CD4-positive, alpha-beta memory T cell (primary cell): ENCODE measurements around the gene CSNK1G3. TPM values are rescaled to one million over a fixed set of nuclear protein-coding genes. Genes with fewer than 3 reads are reported as not detected.

Experiments used
- CTCF ChIA-PET: fragments of 350-600 bp; sonication (Branson Sonifier 250); formaldehyde crosslinking; loops from one replicate; lab custom pipeline; 2021; ENCODE audit warnings: inconsistent platforms; ENCODE audit not compliant: partially characterized antibody; lab: Charles Lee
- POLR2A ChIA-PET: fragments of 350-600 bp; sonication (Branson Sonifier 250); formaldehyde crosslinking; loops from one replicate; lab custom pipeline; 2021; ENCODE audit not compliant: partially characterized antibody; lab: Charles Lee
- DNase-seq, 5 donors: peaks; one replicate each; pipeline versions ENCODE4 v3.0.0 to v3.0.0-alpha.2; 2020 to 2022; ENCODE audit warnings: mixed read lengths in 1 of 5
- H3K27ac ChIP-seq: one replicate; pipeline ENCODE4 v1.7.0; 2013; ENCODE audit warnings: low read depth, low read length
- H3K27me3 ChIP-seq: 2 replicates; pipeline ENCODE4 v1.7.0; 2013; ENCODE audit warnings: mild to moderate bottlenecking, low read length, moderate library complexity; ENCODE audit not compliant: insufficient read depth
- H3K36me3 ChIP-seq: 2 replicates; pipeline ENCODE4 v1.7.0; 2013; ENCODE audit warnings: mild to moderate bottlenecking, low read length, moderate library complexity; ENCODE audit not compliant: insufficient read depth
- H3K4me1 ChIP-seq: 2 replicates; pipeline ENCODE4 v1.7.0; 2013; ENCODE audit warnings: mild to moderate bottlenecking, low read length, moderate library complexity; ENCODE audit not compliant: insufficient read depth
- H3K4me3 ChIP-seq, 2 donors: one replicate each; pipeline ENCODE4 v1.7.0; 2013; ENCODE audit warnings: low read length in 2 of 2, mild to moderate bottlenecking in 1 of 2
- H3K9me3 ChIP-seq, 2 donors: one replicate each; pipeline ENCODE4 v1.7.0; 2013; ENCODE audit warnings: low read length in 2 of 2, control low read depth in 1 of 2; ENCODE audit not compliant: control insufficient read depth in 1 of 2
- H3K27ac Mint-ChIP-seq, 7 donors: one replicate each; pipeline ENCODE4 v1.8.0; 2020 to 2021; ENCODE audit warnings: mixed read lengths in 7 of 7, mild to moderate bottlenecking in 6 of 7, inconsistent platforms in 3 of 7, moderate library complexity in 3 of 7
- H3K27me3 Mint-ChIP-seq, 2 donors: one replicate each; pipeline ENCODE4 v1.8.0; 2020 to 2021; ENCODE audit warnings: mixed read lengths in 2 of 2
- H3K36me3 Mint-ChIP-seq, 2 donors: one replicate each; pipeline ENCODE4 v1.8.0; 2020 to 2021; ENCODE audit warnings: mixed read lengths in 2 of 2, inconsistent platforms in 1 of 2, mild to moderate bottlenecking in 1 of 2
- H3K4me1 Mint-ChIP-seq, 4 donors: one replicate each; pipeline ENCODE4 v1.8.0; 2020 to 2021; ENCODE audit warnings: mixed read lengths in 4 of 4, mild to moderate bottlenecking in 1 of 4
- H3K4me3 Mint-ChIP-seq, 8 donors: one replicate each; pipeline ENCODE4 v1.8.0; 2020 to 2021; ENCODE audit warnings: mixed read lengths in 8 of 8, mild to moderate bottlenecking in 7 of 8, moderate library complexity in 6 of 8, inconsistent platforms in 3 of 8
- H3K9me3 Mint-ChIP-seq, 8 donors: one replicate each; pipeline ENCODE4 v1.8.0; 2020 to 2021; ENCODE audit warnings: mixed read lengths in 8 of 8, mild to moderate bottlenecking in 5 of 8, inconsistent platforms in 3 of 8, moderate library complexity in 1 of 8
- intact Hi-C: fragments of 100-400 bp; cut with micrococcal nuclease; formaldehyde crosslinking; loops from one replicate; pipeline ENCODE4 v1.15.1; 2023
- polyA plus RNA-seq, 2 donors: library from polyadenylated mRNA; unstranded; fragments of 300-500 nt; fragmentation: Illumina TruSeq; gene quantifications; one replicate each; pipeline ENCODE4 v1.2.3, GENCODE V29; 2021
- total RNA-seq, 2 experiments: library from RNA; stranded (reverse); gene quantifications; one replicate each; pipeline ENCODE4 v1.2.3, GENCODE V29; 2021

CSNK1G3 gene
- total and polyA plus RNA-seq, 4 experiments from 2014 or later, result 23.2 to 93.0 (median 56.5) TPM

DNA sequence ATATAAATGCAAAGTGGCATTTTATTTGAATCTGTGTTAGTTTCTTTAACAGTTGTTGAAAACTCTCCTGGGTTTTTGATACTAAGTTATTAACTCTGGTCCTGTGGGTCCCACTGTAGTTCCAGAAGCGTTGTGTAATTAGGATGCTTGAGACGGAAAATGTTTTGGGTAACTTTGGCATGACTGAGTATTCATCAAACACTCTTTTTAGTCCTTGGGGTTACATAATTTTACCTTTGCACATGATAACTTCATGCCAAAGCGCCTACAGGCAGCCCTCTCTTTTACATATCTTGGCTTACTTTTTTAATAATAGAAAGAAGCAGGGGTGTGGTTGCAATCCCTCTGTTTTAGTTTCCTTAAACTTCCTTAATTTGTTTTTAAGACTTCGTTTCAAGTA lies 12.2 kb downstream of the CSNK1G3 start:
- peaks cover 8% of the 10 kb centered on the region for H3K4me1 ChIP-seq
- Mint-ChIP-seq H3K27ac (no peak overlapping the region), H3K9me3 (no peaks in the 10 kb centered on the region), H3K4me1 (peaks cover 30 to 51% (median 37%) of the 10 kb centered on the region in 4 donors), H3K36me3 (peaks cover 2 to 3% of the 10 kb centered on the region in 2 donors), H3K4me3 (no peak overlapping the region), H3K27me3 (no peaks in the 10 kb centered on the region)
- no peaks in the 10 kb centered on the region for H3K36me3 ChIP-seq
- H3K4me3 ChIP-seq, result no peak overlapping the region
- intact Hi-C loops, result no loop called here
- no peak for DNase-seq
- ChIA-PET CTCF (no interaction called here), POLR2A (no interaction called here)
- H3K27ac ChIP-seq, result no peak overlapping the region
- H3K27me3 ChIP-seq, result no peaks in the 10 kb centered on the region
- no peaks in the 10 kb centered on the region for H3K9me3 ChIP-seq

DNA sequence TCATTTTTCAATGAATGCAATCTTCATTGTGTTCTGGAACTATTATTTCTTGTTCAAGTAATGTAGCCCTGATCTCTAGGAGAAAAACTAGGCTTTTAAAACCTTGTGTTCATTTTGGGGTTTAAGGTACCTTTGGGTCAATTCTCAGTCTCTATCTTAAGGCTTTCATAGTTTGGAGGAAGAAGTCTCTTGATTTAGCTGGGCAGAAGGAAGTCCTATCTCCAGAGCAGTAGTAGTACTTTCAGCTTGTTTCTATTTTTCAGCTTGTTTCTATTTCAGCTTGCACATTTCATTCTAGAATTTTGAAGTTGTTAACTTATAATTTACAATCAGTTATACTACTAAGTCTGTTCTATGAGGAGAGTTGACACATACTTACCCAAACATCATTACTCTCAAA lies 15.2 kb downstream of the CSNK1G3 start:
- Mint-ChIP-seq H3K9me3 (no peaks in the 10 kb centered on the region), H3K27ac (peak overlapping the region in 1 of 7 donors; percentile 6), H3K27me3 (no peaks in the 10 kb centered on the region), H3K36me3 (peaks cover 2 to 3% of the 10 kb centered on the region in 2 donors), H3K4me3 (peak overlapping the region in 3 of 8 donors; percentile 4 to 47 (median 8)), H3K4me1 (peaks cover 35 to 69% (median 36%) of the 10 kb centered on the region in 4 donors)
- Histone ChIP-seq H3K4me1 (peaks cover 12% of the 10 kb centered on the region), H3K27me3 (no peaks in the 10 kb centered on the region), H3K9me3 (no peaks in the 10 kb centered on the region), H3K27ac (no peak overlapping the region), H3K4me3 (no peak overlapping the region), H3K36me3 (no peaks in the 10 kb centered on the region)
- ChIA-PET POLR2A (interaction anchor here (1.2 kb wide), 1 partner anchor 104 kb away, joined by 4 read pairs; the partner anchor contains the start of gene CEP120), CTCF (no interaction called here)
- no peak for DNase-seq
- intact Hi-C loops, result no loop called here

DNA sequence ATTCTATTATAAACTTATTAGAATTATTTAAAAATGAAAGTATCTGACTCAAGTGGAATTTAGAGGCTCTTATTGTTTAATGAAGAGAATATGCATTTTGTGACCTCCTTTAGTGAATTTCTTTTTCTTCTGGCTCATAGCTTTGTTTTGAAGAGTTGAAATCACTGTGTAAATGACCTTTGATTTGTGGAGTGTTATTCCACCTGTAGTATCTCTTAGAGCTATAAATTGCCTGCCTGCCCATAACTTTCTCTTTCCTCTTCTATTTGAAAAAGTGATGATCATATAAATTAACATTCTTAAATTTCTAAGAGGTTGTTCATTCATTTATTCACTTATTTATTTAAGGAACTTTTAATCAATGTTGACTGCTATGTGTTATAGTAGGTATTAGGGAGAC lies 16.1 kb downstream of the CSNK1G3 start:
- intact Hi-C loops, result no loop called here
- DNase-seq, result no peak
- H3K27ac Mint-ChIP-seq, result no peak overlapping the region
- Histone ChIP-seq H3K36me3 (no peaks in the 10 kb centered on the region), H3K9me3 (no peaks in the 10 kb centered on the region), H3K27ac (no peak overlapping the region), H3K4me1 (peaks cover 11% of the 10 kb centered on the region), H3K4me3 (no peak overlapping the region), H3K27me3 (no peaks in the 10 kb centered on the region)
- no peaks in the 10 kb centered on the region for H3K9me3 Mint-ChIP-seq
- no peak overlapping the region for H3K4me3 Mint-ChIP-seq
- peaks cover 36 to 71% (median 37%) of the 10 kb centered on the region in 4 donors for H3K4me1 Mint-ChIP-seq
- POLR2A ChIA-PET, result no interaction called here
- H3K27me3 Mint-ChIP-seq, result no peaks in the 10 kb centered on the region
- H3K36me3 Mint-ChIP-seq, result peaks cover 2 to 3% of the 10 kb centered on the region in 2 donors
- CTCF ChIA-PET, result no interaction called here

DNA sequence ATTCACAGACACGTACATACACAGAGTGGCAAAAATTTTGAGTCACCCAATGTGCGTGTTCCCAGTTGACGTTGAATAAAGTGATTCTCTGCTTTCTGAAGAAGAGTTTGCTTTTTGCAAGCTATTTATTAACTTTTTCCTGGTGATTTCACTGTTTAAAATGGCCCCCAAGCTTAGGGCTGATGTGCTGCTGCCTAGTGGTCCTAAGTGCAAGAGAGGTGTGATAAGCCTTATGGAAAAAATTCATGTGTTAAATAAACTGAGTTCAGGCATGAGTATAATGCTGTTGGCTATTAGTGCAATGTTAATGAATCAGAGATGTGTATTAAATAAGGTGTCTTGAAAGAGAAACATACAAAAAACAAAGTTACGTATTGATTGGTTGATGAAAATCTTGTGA lies 16.9 kb downstream of the CSNK1G3 start:
- peak overlapping the region in 1 of 7 donors; percentile 37 for H3K27ac Mint-ChIP-seq
- Histone ChIP-seq H3K27me3 (no peaks in the 10 kb centered on the region), H3K36me3 (no peaks in the 10 kb centered on the region), H3K27ac (no peak overlapping the region), H3K4me3 (no peak overlapping the region), H3K9me3 (no peaks in the 10 kb centered on the region), H3K4me1 (peaks cover 9% of the 10 kb centered on the region)
- ChIA-PET CTCF (interaction anchor here (1.3 kb wide), 1 partner anchor 106 kb away, joined by 3 read pairs; the partner anchor contains the start of gene CEP120), POLR2A (no interaction called here)
- H3K4me3 Mint-ChIP-seq, result peak overlapping the region in 2 of 8 donors; percentile 7 to 26
- peaks cover 36 to 64% (median 37%) of the 10 kb centered on the region in 4 donors for H3K4me1 Mint-ChIP-seq
- intact Hi-C loops, result no loop called here
- DNase-seq, result no peak
- no peaks in the 10 kb centered on the region for H3K9me3 Mint-ChIP-seq
- peaks cover 2 to 3% of the 10 kb centered on the region in 2 donors for H3K36me3 Mint-ChIP-seq
- H3K27me3 Mint-ChIP-seq, result no peaks in the 10 kb centered on the region

DNA sequence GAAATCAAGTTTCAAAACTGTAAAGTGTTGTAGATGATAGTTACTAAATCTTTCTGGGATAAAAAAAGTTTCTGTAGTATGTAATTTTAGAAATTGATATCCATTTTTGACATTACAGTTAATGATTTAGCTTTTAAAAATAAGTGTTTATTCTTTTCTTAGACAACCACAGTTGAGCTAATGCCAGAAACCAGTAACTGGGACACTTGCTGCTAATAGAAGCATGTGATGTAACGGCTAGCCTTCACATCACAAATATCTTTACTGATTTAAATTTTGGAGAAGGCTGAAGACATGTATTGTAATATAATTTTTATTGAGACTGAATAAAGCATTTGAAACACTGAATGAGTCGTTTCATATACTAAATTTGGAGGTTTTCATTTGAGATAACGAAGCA lies 18.8 kb downstream of the CSNK1G3 start:
- ChIA-PET POLR2A (no interaction called here), CTCF (no interaction called here)

DNA sequence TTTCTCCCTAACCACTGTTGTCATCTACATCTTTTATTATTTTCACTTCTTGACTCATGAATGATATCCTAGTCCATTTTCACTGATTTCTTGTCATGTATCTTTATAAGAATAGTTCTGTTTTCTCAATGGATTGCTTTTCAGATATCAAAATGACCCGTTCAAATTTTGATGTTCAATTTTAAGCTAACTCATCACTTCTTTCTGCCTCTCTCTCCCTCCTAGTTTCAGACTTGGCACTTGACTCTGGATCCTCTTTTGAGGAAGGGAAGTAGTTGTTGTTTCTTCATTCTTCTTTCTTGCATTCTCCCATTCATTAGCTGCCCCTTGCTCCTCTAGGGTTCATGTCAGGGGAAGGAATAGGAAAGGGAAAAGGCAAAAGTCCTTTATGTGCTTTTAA lies 23.7 kb downstream of the CSNK1G3 start:
- POLR2A ChIA-PET, result no interaction called here

More for the DNA sequence above, 18.8 kb downstream of the CSNK1G3 start:
- H3K27ac ChIP-seq, result no peak overlapping the region
- H3K9me3 ChIP-seq, result no peaks in the 10 kb centered on the region
- H3K4me3 ChIP-seq, result no peak overlapping the region
- Mint-ChIP-seq H3K9me3 (no peaks in the 10 kb centered on the region), H3K36me3 (peaks cover 0 to 3% of the 10 kb centered on the region in 2 donors), H3K4me3 (no peak overlapping the region), H3K4me1 (peaks cover 29 to 66% (median 39%) of the 10 kb centered on the region in 4 donors), H3K27ac (no peak overlapping the region), H3K27me3 (no peaks in the 10 kb centered on the region)
- H3K27me3 ChIP-seq, result no peaks in the 10 kb centered on the region
- peaks cover 9% of the 10 kb centered on the region for H3K4me1 ChIP-seq
- no peak for DNase-seq
- intact Hi-C loops, result no loop called here
- no peaks in the 10 kb centered on the region for H3K36me3 ChIP-seq

DNA sequence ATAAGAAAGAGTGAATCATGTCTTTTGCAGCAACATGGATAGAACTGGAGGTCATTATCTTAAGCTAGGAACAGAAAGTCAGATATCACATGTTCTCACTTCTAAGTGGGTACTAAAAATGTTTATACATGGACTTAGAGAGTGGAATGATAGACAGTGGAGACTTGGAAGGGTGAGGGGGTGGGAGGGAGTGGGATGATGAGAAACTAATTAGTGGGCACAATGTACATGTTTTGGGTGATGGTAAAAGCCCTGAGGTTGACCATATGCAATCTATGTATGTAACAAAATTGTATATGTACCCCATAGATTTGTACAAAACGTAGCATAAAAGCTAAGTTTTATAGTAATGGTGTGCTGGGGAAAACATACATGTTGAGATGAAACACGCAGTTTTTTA lies 25.3 kb downstream of the CSNK1G3 start:
- Mint-ChIP-seq H3K27ac (no peak overlapping the region), H3K4me1 (peaks cover 33 to 45% (median 36%) of the 10 kb centered on the region in 4 donors), H3K9me3 (no peaks in the 10 kb centered on the region), H3K27me3 (no peaks in the 10 kb centered on the region), H3K36me3 (no peaks in the 10 kb centered on the region), H3K4me3 (no peak overlapping the region)
- Histone ChIP-seq H3K9me3 (no peaks in the 10 kb centered on the region), H3K36me3 (no peaks in the 10 kb centered on the region), H3K27ac (no peak overlapping the region), H3K27me3 (no peaks in the 10 kb centered on the region), H3K4me3 (no peak overlapping the region), H3K4me1 (no peaks in the 10 kb centered on the region)
- DNase-seq, result no peak
- POLR2A ChIA-PET, result interaction anchor here (1.1 kb wide), 1 partner anchor 17 kb away, joined by 3 read pairs; no protein-coding TSS in a partner anchor
- CTCF ChIA-PET, result no interaction called here
- intact Hi-C loops, result no loop called here

More for the DNA sequence above, 23.7 kb downstream of the CSNK1G3 start:
- no peaks in the 10 kb centered on the region for H3K36me3 Mint-ChIP-seq
- no peaks in the 10 kb centered on the region for H3K27me3 Mint-ChIP-seq
- Histone ChIP-seq H3K4me1 (no peaks in the 10 kb centered on the region), H3K27ac (no peak overlapping the region), H3K9me3 (no peaks in the 10 kb centered on the region), H3K4me3 (no peak overlapping the region), H3K27me3 (no peaks in the 10 kb centered on the region), H3K36me3 (no peaks in the 10 kb centered on the region)
- peak overlapping the region in 3 of 7 donors; percentile 6 to 77 (median 9) for H3K27ac Mint-ChIP-seq
- intact Hi-C loops, result no loop called here
- CTCF ChIA-PET, result interaction anchor here (0.8 to 2.9 kb wide), 4 partner anchors 7 to 112 kb away, joined by 3 to 9 read pairs (median 3); partner anchors contain the start of gene CEP120
- no peaks in the 10 kb centered on the region for H3K9me3 Mint-ChIP-seq
- H3K4me3 Mint-ChIP-seq, result no peak overlapping the region
- peaks cover 26 to 51% (median 37%) of the 10 kb centered on the region in 4 donors for H3K4me1 Mint-ChIP-seq
- DNase-seq, result no peak
